LNCaP clone FGC (cell line): ENCODE measurements around the gene PTPRR.

Experiments
- DNase-seq: peaks from one replicate; pipeline ENCODE4 v3.0.0-alpha.2; 2011; ENCODE audit warnings: low read depth
- H3K4me3 ChIP-seq: 2 replicates; pipeline ENCODE4 v1.5.1; 2011; ENCODE audit warnings: mild to moderate bottlenecking, low read depth, low read length, control low read depth
- TF ChIP-seq, protein P1 (sequence below): IDR thresholded peaks from 2 replicates; pipeline ENCODE4 v1.5.1; 2012; ENCODE audit warnings: mild to moderate bottlenecking; ENCODE audit not compliant: control insufficient read depth, insufficient read depth; ENCODE audit errors: extremely low read depth

The PTPRR gene

DNA sequence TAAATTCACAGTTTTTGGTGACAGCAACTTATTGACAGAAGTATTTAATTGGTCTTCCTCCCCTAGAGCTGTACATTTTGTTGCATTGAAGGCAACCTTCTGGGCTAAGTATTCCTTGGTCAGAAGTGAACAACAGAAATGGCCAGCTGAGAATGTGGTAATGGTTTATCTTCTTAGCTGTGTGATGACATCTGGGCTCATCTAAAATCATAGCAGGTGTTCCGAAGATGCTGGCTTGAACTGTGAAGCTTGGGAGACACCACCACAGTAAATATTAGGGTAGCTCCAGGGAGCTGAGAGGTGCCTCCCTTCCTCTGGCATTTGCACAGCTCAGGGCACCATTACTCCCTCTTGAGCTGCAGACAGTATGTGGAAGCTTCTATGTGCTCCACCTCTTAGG lies 279.6 kb downstream of the PTPRR start:
- TF ChIP-seq, protein P1, sequence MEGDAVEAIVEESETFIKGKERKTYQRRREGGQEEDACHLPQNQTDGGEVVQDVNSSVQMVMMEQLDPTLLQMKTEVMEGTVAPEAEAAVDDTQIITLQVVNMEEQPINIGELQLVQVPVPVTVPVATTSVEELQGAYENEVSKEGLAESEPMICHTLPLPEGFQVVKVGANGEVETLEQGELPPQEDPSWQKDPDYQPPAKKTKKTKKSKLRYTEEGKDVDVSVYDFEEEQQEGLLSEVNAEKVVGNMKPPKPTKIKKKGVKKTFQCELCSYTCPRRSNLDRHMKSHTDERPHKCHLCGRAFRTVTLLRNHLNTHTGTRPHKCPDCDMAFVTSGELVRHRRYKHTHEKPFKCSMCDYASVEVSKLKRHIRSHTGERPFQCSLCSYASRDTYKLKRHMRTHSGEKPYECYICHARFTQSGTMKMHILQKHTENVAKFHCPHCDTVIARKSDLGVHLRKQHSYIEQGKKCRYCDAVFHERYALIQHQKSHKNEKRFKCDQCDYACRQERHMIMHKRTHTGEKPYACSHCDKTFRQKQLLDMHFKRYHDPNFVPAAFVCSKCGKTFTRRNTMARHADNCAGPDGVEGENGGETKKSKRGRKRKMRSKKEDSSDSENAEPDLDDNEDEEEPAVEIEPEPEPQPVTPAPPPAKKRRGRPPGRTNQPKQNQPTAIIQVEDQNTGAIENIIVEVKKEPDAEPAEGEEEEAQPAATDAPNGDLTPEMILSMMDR = no peak
- no peak overlapping the region for H3K4me3 ChIP-seq
- no peak for DNase-seq

DNA sequence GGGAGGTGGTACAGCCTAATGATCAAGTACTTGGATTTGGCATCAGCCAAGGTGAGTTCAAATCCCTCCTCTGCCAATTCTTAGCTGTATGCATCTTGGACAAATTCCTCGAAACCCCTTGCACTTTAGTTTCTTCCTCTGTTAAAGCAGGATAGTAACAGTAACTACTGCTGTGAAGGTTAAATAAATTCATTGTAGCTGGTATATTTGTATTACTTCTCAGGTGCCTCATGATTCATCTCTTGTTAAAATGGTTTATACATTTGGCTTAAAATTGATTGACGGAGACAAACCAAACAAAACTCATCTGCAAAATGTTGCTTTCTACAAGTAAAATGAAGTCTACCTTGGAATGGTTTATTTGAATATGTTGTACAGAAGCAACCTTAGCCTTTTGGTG lies 281.0 kb downstream of the PTPRR start:
- no peak overlapping the region for H3K4me3 ChIP-seq
- TF ChIP-seq, protein P1 = no peak
- DNase-seq = no peak

DNA sequence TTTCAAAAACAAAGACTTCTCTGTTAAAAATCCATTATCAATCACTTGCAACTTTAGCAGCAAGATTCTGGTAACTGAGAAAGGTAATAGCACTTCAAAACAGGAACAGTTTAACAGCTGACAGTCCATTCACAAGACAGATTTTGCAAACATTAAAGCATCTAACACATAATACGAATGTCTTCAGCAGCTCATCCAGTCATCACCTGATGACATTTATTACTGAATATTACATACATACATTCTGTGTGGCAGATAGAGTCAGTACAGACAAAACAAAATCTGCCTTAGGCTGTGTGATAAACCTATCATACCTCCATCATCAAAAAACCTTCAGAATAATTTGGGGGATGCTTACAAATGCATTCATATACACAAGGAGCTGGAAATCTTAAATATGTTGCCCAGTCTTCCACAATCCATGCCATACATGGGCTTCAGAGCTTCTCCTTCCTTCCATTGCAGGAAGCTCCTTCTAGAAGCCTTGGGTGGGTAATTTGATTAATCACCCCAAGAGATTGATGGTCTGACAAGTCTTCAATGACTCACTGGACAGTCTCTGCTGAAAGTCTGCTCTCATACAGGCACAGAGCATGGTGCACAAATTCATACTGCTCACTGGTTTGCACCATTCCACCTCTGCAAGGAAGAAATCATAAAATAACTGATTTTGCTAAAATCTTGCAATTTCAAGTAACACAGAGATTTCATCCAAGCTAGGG lies 281.7 kb downstream of the PTPRR start:
- DNase-seq = no peak
- no peak overlapping the region for H3K4me3 ChIP-seq
- TF ChIP-seq, protein P1 = no peak

GRCh38 chr12:70637303-70638085 lies 283.0 kb downstream of the PTPRR start, which contains the start of gene PTPRB:
TSS of gene PTPRB (minus strand) at chr12:70637429. CDS start at chr12:70637395, 34 bp downstream.
- DNase-seq = no peak
- TF ChIP-seq, protein P1 = no peak
- H3K4me3 ChIP-seq = no peak within 1 kb of the TSS

DNA sequence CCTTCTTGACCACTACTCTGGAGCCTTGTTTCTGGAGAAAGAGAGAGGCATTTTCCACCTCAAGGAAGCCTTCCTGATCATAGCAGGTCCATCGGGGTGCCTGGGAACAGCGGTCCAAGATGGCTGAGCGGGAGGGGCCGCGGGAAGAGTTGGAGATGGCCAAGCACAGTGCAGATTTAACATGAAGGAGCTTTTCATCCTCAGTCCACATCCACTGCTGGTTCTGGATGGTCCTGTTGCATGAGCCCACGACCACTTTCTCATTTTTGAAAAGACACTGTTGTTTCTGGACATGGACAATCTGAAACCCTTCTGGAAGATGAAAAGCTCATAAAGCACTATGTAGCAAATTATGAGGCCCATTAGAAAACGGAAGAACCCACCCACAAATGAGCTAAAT lies 284.8 kb downstream of the PTPRR start:
- H3K4me3 ChIP-seq = no peak overlapping the region

DNA sequence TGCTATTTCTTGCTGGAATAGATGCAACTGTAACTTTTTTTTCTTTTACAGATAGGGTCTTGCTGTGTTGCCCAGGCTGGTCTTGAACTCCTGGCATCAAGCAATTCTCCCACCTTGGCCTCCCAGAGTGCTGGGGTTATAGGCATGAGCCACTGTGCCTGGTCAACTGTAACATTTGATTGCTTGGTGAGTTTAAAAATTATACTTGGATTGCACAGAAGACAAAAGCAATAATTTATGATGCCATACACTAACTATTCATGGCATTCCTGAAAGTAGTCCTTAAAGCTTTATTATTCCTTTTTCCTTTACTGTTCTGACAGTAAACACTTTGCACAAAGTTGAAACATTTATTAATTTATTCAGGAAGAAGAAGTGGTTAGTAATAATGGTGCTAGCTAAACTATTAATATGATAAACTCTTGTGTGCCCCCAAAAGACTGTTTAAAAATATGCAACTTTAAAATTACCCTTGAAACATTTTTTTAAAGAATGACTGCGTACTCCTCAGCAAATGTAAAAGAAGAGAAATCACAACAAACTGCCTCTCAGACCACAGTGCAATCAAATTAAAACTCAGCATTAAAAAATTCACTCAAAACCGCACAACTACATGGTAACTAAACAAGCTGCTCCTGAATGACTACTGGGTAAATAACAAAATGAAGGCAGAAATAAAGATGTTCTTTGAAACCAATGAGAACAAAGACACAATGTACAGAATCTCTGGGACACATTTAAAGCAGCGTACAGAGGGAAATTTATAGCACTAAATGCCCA lies 291.6 kb downstream of the PTPRR start:
- no peak overlapping the region for H3K4me3 ChIP-seq

More for the DNA sequence above, 284.8 kb downstream of the PTPRR start:
- TF ChIP-seq, protein P1 = no peak
- DNase-seq = no peak

More for the DNA sequence above, 291.6 kb downstream of the PTPRR start:
- TF ChIP-seq, protein P1 = no peak
- DNase-seq = no peak
